Mucosa of gallbladder (tissue), 1 donor: Measurements from ENCODE around the gene RRP36. TPM values are rescaled to one million over a fixed set of nuclear protein-coding genes. Genes with fewer than 3 reads are reported as not detected.
A peak's percentile ranks its signal among the peaks of the same experiment; 100 is the strongest.
"Not testable (repeated sequence)": the region's sequence is repeated elsewhere in the genome, so short reads cannot be mapped to it uniquely, and the experiment has no call there.

Experiments
- DNase-seq: peaks from one replicate; pipeline ENCODE4 v3.0.0-alpha.2; 2020; ENCODE audit warnings: low spot score
- total RNA-seq: library from RNA; stranded (reverse); gene quantifications from one replicate; pipeline ENCODE4 v1.2.1, GENCODE V29; 2021
- donor health status: DM: no; HTN: no; CAD: no.

The RRP36 gene, protein sequence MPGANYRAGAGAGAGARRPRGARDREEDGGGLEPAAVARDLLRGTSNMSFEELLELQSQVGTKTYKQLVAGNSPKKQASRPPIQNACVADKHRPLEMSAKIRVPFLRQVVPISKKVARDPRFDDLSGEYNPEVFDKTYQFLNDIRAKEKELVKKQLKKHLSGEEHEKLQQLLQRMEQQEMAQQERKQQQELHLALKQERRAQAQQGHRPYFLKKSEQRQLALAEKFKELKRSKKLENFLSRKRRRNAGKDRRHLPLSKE
- 40.6 TPM for total RNA-seq

DNA sequence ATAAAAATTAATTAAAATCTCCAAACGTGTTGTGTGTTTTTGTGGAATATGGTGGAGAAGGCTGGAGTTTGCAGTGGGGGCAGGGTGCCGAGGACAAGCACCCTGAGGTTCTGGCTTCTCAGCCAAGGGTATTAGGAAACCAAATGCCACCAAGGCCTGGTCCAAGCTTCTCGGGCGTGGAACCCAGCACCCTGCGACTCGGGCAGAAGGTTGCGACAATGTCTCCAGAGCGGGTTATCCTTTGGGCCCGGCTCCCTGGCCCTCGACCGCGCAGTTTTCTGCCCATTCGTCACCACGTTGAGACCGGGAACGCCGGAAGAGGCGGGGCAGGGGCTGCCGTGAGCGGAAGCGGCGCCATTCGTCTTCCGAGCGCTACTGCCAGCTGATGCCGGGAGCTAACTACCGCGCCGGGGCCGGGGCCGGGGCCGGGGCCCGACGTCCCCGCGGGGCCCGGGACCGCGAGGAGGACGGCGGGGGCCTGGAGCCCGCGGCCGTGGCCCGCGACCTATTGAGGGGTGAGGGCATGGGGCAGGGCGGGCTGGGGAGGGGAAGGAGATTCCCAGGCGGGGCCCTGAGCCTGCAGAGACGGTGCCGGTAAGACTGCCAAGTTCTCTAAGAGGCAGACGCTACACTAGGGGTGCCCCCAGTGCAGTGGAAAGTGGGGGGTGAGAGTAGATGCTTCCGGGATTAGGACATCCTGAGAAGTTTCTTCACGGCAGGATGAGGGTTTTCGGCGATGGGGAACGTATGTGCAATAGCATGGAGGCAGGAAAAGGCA lies at the start of gene RRP36:
Gene RRP36 (plus strand): TSS at position 354 of the 778 bp plus-strand sequence. CDS start 32 bp downstream, at position 386.
- peak; percentile 67 for DNase-seq

DNA sequence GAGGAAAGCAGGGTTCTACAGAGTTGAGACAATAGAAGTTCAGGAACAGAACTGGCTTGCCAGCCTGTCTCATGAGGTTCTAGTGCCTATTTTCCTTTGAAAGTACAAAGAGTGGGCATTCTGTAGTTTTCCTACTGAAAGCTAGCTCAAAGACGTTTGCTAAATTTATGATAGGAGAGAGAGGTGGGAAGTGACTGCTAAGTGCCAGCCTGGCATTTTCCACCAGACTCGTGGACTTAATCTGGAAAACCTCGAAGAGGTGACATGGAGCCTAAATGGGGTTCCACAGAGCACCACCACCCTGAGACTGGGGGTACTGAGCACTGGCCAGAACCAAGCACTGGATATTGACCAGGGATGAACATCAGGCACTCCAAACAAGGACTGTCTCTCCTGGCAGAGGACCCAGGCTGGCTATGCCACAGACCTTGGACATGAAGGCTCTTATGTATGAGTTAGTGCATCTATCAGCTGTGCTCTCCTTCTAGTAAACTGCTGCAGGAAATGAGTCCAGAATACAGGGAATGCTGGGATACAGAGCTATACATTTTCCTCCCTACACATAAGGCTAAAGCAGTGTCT lies 49.6 kb upstream of the RRP36 start:
- no peak for DNase-seq

DNA sequence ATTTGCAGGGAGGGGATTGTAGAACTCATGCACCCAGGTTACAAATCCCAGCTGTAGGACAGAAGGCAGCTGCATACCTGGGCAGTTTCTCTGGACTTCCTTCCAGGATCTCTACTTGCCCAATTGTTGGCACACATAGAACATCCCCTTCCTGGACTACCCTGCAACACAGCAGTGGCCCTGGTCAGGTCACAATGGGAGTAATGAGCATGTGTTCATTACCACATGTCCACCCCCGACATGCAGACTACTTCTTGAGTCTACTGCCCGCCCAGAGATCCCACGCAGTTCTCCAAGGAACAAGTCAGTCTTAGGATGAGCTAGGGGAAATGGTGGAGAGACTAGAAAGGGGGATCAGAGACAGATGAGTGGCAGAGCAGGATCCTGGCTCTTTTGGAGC lies 47.5 kb upstream of the RRP36 start:
- DNase-seq, result no peak

DNA sequence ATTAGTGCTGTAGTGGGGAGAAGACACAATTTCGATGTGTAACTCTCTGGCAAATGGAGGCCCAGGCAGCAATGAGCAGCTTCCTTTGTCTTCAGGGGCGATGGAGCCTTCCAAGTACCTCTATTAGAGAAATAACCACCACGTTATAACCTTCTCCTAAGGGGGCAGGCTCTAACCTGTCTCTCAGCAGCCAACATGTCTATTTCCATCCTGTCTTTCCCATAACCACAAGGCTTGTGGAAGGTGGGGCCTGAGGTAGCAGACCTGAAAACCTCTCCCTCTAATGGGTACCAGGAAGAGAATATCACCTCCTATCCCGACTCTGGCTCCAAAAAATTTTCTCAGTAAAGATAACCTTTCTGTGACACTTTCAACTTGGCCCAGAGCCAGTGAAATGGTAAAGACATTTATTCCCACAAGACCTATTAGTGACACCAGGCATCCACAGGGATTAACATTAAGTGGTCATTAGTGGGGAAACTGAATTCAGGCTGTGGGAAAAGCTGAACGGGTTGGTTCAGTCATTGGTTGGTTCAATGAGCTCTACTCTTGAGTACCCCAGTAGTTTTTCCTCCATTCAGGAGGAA lies 46.4 kb upstream of the RRP36 start:
- DNase-seq, result no peak

DNA sequence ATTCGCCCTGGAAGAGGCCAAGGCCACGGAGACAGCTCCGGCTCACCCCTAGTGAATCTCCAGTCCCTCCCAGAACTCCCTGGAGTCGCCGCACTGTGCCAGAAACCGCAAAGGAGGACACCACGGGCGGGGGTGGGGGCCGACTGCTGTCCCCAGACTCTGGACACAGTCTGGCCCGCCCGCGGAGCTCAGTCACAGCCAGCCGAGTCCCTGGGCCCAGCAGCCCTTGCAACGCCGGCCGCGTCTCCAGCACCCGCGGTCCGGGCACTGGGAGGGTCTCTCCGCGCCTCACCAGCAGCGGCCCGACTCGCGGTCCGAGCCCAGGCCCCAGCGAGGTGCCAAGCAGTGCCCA lies 43.0 kb upstream of the RRP36 start:
- DNase-seq, result no peak

DNA sequence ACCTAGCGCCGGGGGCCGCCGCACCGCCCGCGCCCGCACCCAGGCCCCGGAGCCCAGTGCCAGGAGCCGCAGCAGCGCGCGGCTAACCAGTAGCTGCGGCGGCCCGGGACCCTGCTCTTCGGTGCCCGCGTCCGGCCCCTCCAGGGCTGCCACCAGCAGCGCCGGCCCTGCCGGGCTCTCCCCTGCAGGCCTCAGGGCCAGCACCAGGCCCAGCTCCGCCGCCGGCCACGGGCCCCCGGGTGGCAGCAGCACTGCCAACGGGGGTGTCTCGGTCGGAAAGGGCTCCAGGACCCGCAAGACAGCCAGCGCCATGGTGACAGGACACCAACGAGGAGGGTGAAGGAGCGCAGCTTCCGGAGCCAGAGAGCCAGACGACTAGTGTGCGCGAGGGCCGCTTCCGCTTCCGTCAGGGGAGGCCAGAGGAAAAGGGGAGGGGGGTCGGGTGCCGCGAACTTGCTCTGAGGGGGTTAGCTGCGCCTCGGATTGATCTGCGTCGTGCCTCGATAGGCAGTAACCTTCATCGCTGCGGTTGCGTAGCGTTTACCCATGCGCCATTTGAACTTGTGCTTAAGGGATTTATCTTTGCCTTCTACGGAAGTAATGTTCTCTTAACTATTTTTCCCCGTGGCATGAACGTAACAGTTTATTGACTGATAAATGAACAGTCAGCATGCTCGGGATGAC lies 42.4 kb upstream of the RRP36 start, which contains the start of gene PEX6:
Gene PEX6 (minus strand): TSS at position 343 of the 684 bp plus-strand sequence. CDS start 31 bp downstream, at position 312.
- peak; percentile 86 for DNase-seq

DNA sequence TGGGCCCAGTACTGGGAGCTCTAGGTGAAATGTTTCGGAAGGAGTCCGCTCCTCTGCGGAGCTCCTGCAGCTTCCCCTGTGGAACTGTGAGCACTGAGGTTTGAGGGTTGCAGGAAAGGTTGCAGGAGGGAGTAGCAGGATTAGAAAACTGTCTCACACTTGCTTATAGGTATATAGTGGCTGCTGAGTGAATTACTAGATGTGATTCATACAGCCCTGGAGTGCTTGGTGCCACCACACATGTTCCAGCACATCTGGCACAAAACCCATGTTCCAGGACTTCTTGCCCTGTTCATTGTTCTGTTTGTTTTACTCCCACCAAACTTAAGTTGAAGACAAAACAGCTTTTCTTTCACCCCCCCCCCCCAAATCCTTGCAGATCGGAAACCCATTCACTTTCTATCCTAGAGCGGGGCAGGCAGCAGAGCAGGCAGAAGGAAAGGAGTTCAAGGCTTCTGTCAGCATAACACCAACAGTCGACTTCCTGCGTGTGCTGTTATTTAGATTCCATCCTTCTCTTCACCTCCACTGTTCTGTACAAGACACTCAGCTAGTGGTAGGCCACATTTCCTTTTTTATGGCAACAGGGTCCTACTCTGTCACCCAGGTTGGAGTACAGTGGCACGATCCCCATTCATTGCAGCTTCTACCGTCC lies 41.8 kb upstream of the RRP36 start:
- DNase-seq, result no peak

DNA sequence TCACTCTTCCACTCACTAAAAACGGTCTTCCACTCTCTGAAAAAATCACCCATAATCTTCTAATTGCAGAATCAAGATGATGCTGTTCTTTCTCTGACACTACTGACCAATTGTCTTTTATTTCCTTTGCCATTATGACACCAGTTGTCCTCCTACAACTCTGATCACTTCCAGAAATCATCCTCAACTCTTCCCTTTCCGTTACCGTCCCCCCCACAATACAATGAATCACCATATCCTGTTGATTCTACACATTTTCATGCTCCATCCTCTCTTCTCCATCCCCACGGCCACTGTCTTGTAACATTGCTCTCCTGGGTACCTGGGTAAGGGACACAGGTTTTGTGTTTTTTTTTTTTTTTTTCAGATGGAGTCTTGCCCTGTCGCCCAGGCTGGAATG lies 39.6 kb upstream of the RRP36 start:
- no peak for DNase-seq

DNA sequence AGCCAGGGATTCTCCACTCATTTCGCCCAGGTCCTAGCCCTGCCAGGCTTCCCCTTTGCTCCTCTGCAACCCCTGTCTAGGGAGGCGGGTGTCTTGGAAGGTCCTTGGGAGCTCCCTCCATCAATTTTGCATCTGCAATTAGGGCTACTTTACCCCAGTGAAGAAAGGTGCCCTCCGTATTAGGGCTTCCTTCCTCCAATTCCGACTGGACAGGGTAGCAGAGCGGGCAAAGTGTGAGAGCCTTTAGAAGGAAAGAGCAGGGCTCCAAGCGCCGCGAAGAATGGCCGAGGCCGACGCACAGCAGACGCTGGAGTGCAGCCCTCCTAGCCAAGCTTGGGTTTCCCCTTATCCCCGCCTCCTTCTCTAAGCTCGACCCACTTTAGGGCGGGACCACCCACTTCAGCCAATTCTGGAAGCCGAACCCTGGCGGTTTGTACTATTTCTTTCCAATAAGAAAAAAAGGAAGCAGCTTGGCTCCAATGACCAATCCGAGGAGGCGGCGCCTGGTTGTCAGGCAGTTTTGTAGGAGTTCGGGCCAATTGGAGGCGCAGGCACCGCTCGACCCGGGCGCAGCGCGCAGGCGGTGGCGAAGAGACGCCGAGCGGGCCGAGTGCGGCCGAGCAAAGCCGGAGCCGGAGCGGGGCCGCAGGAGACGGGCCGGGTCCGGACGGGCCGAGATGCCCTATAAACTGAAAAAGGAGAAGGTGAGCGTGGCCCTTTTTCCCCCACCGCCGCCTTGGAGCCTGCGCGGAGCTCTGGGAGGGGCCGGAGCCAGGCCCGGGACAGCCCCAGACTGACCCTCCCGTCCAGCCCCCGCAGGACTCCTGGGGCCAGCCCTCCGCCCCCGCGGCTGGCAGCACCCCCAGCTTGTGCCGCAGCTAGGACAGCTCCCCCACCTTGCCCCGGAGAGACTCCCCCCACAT lies 37.2 kb upstream of the RRP36 start, which contains the start of gene PPP2R5D:
Gene PPP2R5D (plus strand): TSS at position 570 of the 923 bp plus-strand sequence. CDS start 108 bp downstream, at position 678.
- DNase-seq, result peak; percentile 99

DNA sequence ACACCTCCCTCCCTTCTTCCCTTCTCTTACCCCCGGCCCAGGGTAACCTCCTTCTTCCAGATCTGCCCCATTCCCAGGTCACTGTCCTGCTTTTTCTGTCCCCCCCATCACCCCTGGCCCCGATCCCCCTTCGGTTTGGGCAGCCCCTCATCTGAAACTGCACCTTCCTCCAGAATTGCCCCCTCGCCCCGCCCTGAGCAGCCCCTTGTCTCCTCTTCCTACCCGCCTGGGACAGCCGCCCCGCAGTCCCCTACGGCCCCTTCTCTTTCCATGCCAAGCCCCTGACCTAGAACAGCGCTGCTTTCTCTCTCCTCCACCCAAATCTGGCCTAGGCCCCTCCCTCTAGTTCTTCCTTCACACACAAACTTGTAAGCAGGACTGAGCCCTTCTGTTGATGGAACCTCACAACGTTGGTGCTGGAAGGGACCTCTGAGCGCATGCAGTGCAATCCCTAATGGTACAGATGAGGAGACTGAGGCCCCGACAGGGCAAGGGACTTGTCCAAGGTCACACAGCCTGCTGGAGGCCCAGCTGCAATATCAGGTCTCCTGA lies 36.4 kb upstream of the RRP36 start:
- DNase-seq, result no peak

DNA sequence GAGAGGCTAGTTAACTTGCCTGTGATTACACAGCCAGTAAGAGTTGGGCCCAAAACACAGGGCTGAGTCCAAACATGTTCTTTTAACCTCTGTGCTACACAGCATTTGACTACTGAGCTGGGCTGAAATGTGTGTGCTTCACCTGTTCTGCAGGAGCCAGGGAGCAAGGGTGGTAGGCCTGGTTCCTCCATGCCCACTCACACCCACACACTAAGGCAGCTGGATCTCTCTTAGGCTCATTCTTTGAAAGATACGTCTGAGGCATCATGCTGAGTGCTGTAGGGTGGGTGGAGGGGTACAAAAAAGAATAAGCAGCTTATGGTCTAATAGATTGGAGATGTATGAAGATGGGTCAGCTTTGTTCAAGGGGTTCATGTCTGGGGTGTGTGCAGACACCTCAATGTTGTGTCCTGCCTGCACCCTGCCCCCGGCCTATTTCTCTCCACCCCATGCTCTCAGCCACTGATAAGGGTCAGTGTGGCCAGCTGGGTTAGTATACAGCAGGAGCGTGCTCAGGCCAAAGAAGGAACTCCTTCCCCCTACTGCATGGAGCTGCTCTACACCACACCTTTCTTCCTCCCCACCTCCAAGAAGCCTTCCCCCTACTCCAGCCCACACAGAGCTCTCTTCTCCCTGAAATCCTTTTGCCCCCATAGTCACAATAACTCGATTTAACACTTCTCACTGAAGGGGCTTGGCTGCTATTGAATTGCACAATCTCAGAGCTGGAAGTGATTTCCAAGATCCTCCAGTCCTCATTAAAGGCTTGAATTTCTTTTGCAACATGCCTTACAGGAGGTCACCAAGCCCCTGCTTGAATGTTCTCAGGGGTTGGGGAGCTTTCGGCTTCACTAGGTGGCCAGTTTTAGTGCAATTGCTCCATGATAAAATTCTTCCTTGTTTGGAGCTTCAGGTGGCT lies 33.6 kb upstream of the RRP36 start:
- no peak for DNase-seq

DNA sequence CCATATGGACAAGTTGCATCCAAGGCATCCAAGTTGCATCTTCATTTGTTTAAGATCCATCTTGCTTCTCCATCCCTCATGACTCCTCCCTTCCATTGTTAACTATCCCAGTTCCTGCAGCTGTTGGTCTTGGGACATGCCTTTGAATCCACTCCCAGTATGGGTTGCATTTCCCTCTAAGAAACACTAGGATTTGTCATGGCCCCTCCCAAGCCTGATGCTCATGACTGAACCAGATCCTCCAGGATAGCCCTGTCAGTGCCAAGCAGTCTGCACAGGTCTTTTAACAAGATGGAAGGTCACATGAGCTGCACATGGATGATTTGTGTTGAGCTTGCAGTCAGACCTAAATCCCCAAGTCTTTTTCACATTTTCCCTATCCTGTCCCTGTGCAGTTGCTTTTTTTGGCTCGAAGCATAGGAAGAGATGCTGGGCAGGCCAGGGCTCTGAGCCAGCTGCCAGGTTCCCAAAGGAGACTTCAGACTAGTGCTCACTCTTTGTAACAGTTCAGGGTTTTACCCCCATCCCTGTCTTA lies 32.9 kb upstream of the RRP36 start:
- no peak for DNase-seq

DNA sequence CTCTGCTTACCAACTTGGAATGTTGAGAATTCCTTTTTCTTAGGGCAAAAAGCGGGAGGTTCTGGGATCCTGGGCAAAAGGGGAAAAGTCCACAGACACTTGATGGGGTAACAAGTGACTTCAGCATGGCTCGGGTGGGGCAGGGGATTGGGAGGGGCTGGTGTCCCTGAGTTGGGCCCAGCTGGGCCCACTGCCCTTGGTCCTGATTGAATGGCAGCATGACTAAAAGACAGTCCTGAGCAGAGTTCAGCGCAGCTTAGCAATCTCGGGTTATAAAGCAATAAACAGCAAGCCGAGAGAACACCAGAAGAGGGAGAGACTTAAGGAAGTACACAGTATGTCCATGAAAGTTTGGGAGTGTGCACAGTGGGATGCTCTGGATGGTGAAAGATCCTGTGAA lies 31.5 kb upstream of the RRP36 start:
- no peak for DNase-seq

DNA sequence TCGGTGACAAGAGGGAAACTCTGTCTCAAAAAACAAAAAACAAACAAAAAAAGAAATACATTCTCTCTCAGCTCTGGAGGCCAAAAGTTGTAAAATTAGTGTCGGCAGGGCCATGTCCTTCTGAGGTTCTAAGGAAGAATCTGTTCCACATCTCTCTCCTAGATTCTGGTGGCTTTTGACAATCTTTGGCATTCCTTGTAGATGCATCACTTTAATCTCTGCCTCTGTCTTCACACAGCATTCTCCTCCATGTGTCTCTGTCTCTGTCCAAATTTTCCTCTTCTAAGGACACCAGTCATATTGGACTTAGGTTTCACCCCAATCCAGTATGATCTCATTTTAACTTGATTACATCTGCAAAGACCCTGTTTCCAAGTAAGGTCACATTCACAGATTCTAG lies 28.0 kb upstream of the RRP36 start:
- DNase-seq, result no peak

DNA sequence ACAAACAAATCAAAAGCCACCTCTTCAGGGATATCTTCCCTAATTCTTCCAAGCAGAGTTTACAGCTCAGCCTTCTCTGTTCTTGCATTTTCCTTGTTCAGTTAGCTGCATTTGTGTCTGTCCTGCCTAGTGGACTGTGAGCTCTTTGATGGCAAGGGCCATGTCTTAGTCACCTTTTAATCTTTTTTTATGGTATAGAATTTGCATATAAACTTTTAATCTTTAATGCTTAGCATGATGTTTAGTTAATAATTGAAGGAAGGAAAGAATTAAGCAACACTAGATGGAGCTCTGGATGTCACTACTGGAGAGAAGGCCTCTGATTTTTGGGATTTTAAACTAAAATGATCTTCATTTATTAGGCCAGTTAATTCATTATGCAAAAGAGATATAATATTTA lies 24.9 kb upstream of the RRP36 start:
- no peak for DNase-seq

DNA sequence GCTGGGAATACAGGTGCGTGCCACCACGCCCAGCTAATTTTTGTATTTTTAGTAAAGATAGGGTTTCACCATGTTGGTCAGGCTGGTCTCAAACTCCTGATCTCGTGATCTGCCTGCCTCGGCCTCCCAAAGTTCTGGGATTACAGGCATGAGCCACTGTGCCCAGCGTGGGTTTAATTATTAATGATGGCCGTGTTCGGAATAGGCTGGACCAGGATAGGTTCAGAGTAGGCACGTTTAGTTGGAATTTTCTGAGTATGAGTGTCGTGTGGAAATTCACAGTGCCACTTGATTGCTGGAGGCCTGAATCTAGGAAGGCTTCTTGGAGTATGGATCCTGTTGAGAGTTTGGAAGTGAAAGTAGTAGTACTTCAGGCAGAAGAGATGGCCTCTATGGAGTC lies 23.2 kb upstream of the RRP36 start:
- not testable (repeated sequence) for DNase-seq

DNA sequence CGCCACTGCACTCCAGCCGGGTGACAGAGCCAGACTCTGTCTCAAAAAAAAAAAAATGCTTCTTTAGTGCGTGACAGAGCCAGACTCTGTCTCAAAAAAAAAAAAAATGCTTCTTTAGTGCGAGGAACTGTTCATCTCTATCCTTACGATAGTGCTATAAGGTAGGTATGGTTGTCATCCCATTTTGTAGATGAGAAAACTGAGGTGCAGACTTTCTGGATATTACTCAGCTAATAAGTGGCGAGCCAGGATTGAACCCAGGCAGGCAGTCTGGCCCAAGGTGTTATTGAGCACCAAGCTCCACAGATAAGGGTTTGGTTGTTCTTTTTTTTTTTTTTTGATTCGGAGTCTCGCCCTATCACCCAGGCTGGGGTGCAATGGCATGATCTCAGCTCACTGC lies 19.6 kb upstream of the RRP36 start:
- DNase-seq, result no peak

DNA sequence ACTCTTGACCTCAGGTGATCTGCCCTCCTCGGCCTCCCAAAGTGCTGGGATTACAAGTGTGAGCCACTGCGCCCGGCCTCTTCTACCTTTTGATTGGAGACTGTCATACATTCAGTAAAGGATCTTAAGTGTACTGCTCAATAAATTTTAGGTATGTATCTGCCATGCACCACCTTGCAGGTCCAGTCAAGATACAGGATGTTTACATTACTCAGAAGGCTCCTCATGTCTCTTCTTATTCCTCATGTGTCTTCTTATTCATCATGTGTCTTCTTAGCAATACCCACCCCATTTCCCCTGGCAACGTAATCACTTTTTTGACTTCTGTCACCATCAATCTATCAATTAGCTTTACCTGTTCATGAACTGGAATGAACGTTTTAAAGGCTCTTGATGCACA lies 15.6 kb upstream of the RRP36 start:
- no peak for DNase-seq

DNA sequence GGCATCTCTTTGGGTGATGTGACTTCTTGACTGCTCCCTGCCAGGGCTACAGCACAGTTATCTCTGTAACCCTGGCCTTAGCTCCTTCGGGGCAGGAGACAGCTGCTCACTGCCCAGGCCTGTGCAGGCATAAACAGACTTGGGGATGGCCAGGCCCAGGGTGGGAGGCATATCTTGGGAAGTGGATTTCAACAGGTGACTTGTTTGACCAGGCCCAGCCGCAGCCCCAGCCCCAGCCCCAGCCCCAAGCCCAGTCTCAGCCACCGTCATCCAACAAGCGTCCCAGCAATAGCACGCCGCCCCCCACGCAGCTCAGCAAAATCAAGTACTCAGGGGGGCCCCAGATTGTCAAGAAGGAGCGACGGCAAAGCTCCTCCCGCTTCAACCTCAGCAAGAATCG lies 15.2 kb upstream of the RRP36 start:
- no peak for DNase-seq
